Smooth muscle cell (in vitro differentiated cells): Measurements from ENCODE around the gene NPSR1. TPM values are rescaled to one million over a fixed set of nuclear protein-coding genes. Genes with fewer than 3 reads are reported as not detected.

Source experiments
- DNase-seq: peaks from one replicate; lab custom pipeline; 2025; ENCODE audit not compliant: unreplicated experiment; lab: John Stamatoyannopoulos, UW
- H2AFZ ChIP-seq: fragments of 200-600 bp; sonication (generic); 2 replicates; pipeline ENCODE4 v1.6.0; 2016; ENCODE audit warnings: antibody characterized with exemption, low read depth, mild to moderate bottlenecking
- H3F3A ChIP-seq: fragments of 200-600 bp; sonication (generic); 2 replicates; pipeline ENCODE4 v1.6.0; 2017; ENCODE audit warnings: antibody characterized with exemption, low read depth
- H3K27ac ChIP-seq: fragments of 200-600 bp; sonication (generic); 2 replicates; pipeline ENCODE4 v1.5.1; 2016; ENCODE audit warnings: low read depth, mild to moderate bottlenecking
- H3K27me3 ChIP-seq: fragments of 200-600 bp; sonication (generic); 2 replicates; pipeline ENCODE4 v1.6.1; 2016; ENCODE audit warnings: low read depth, mild to moderate bottlenecking
- H3K36me3 ChIP-seq: fragments of 200-600 bp; sonication (generic); 2 replicates; pipeline ENCODE4 v1.5.1; 2016; ENCODE audit warnings: low read depth
- H3K4me1 ChIP-seq: fragments of 200-600 bp; sonication (generic); 2 replicates; pipeline ENCODE4 v1.5.1; 2016; ENCODE audit warnings: low read depth
- H3K4me2 ChIP-seq: fragments of 200-600 bp; sonication (generic); 2 replicates; pipeline ENCODE4 v1.6.0; 2016; ENCODE audit warnings: mild to moderate bottlenecking
- H3K4me3 ChIP-seq: fragments of 200-600 bp; sonication (generic); 2 replicates; pipeline ENCODE4 v1.5.1; 2016; ENCODE audit warnings: mild to moderate bottlenecking
- H3K79me2 ChIP-seq: fragments of 200-600 bp; sonication (generic); 2 replicates; pipeline ENCODE4 v1.6.0; 2016; ENCODE audit warnings: low read depth, mild to moderate bottlenecking
- H3K9ac ChIP-seq: fragments of 200-600 bp; sonication (generic); 2 replicates; pipeline ENCODE4 v1.6.0; 2016; ENCODE audit warnings: low read depth
- H3K9me3 ChIP-seq: fragments of 200-600 bp; sonication (generic); replicated peaks from 2 replicates; pipeline ENCODE4 v1.5.1; 2016; ENCODE audit warnings: low read depth
- H4K20me1 ChIP-seq: fragments of 200-600 bp; sonication (generic); 2 replicates; pipeline ENCODE4 v1.6.0; 2016; ENCODE audit warnings: low read depth
- WGBS: methylation state at CpG from one replicate; pipeline ENCODE4 v1.1.7; 2016; ENCODE audit warnings: low lambda C conversion rate; 5-methylcytosine and 5-hydroxymethylcytosine counted together
- polyA plus RNA-seq: library from polyadenylated mRNA; unstranded; fragments of >200 nt; fragmentation: Nextera tagmentation; extraction: Ambion mirVana; gene quantifications from 2 replicates; pipeline ENCODE4 v1.2.1, GENCODE V29; 2016
- total RNA-seq: library from RNA; depleted of rRNA; stranded (reverse); fragments of >200 nt; gene quantifications from 2 replicates; pipeline ENCODE4 v1.2.3, GENCODE V29; 2014
- TF ChIP-seq, protein P1 (sequence below): fragments of 200-600 bp; sonication (generic); IDR thresholded peaks from 2 replicates; pipeline ENCODE4 v1.5.1; 2017; ENCODE audit warnings: borderline replicate concordance, mild to moderate bottlenecking, antibody characterized with exemption; ENCODE audit not compliant: insufficient read depth, poor library complexity, severe bottlenecking

The NPSR1 gene
- total and polyA plus RNA-seq, 2 experiments from 2014 or later: not detected

DNA sequence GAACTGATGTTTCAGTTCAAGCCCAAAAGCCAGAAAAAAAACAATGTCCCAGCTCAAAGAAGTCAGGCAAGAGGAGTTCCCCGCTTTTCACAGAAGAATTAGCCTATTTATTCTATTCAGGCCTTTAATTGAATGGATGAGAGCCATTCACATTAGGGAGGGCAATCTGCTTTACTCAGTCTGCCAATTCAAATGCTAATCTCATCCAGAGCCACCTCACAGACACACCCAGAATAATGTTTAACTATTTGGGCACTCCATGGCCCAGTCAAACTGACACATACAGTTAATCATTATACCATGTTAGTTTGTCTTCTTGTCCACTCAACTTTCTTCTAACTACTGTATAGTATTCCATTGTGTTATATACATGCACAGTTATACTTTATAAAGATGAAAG, 2.6 kb upstream of the NPSR1 start:
- Histone ChIP-seq H2AFZ (no peak overlapping the region), H3K9me3 (no peaks in the 10 kb centered on the region), H3K27ac (no peak overlapping the region), H3K27me3 (no peaks in the 10 kb centered on the region), H4K20me1 (no peaks in the 10 kb centered on the region), H3K79me2 (no peaks in the 10 kb centered on the region), H3K4me3 (no peak overlapping the region), H3K36me3 (no peaks in the 10 kb centered on the region), H3K9ac (no peak overlapping the region), H3F3A (peaks cover 4% of the 10 kb centered on the region), H3K4me1 (peaks cover 15% of the 10 kb centered on the region), H3K4me2 (no peak overlapping the region)
- no peak for DNase-seq
- TF ChIP-seq, protein P1, sequence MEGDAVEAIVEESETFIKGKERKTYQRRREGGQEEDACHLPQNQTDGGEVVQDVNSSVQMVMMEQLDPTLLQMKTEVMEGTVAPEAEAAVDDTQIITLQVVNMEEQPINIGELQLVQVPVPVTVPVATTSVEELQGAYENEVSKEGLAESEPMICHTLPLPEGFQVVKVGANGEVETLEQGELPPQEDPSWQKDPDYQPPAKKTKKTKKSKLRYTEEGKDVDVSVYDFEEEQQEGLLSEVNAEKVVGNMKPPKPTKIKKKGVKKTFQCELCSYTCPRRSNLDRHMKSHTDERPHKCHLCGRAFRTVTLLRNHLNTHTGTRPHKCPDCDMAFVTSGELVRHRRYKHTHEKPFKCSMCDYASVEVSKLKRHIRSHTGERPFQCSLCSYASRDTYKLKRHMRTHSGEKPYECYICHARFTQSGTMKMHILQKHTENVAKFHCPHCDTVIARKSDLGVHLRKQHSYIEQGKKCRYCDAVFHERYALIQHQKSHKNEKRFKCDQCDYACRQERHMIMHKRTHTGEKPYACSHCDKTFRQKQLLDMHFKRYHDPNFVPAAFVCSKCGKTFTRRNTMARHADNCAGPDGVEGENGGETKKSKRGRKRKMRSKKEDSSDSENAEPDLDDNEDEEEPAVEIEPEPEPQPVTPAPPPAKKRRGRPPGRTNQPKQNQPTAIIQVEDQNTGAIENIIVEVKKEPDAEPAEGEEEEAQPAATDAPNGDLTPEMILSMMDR: no peak
- 100% methylated on average over 1 of the region's 1 CpG for WGBS

DNA sequence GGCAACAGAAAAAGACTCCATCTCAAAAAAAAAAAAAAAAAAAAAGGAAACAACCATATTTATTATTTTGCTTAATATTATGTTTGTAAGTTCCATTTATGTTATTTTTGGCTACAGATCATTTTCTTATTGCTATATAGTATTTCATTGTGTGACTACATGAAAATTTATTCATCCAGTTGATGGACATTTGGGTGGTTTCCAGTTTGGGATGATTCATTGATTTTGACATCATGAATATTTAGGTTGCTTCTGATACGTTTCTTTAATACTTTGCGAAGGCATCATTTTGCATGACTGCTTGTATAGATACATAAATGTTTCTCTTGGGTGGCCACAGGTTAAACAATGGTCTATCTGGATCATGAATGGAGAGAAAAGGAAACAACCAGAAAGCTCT, 2.0 kb upstream of the NPSR1 start:
- H3K79me2 ChIP-seq: no peaks in the 10 kb centered on the region
- no peaks in the 10 kb centered on the region for H3K9me3 ChIP-seq
- TF ChIP-seq, protein P1: no peak
- H3K27ac ChIP-seq: no peak overlapping the region
- no peak for DNase-seq
- 95% methylated on average over 2 of the region's 2 CpGs for WGBS
- no peak overlapping the region for H3K9ac ChIP-seq
- H3K4me2 ChIP-seq: no peak overlapping the region
- H3K36me3 ChIP-seq: no peaks in the 10 kb centered on the region
- H2AFZ ChIP-seq: no peak overlapping the region
- peaks cover 4% of the 10 kb centered on the region for H3F3A ChIP-seq
- no peaks in the 10 kb centered on the region for H3K27me3 ChIP-seq
- no peaks in the 10 kb centered on the region for H4K20me1 ChIP-seq
- no peak overlapping the region for H3K4me3 ChIP-seq
- H3K4me1 ChIP-seq: peaks cover 17% of the 10 kb centered on the region

DNA sequence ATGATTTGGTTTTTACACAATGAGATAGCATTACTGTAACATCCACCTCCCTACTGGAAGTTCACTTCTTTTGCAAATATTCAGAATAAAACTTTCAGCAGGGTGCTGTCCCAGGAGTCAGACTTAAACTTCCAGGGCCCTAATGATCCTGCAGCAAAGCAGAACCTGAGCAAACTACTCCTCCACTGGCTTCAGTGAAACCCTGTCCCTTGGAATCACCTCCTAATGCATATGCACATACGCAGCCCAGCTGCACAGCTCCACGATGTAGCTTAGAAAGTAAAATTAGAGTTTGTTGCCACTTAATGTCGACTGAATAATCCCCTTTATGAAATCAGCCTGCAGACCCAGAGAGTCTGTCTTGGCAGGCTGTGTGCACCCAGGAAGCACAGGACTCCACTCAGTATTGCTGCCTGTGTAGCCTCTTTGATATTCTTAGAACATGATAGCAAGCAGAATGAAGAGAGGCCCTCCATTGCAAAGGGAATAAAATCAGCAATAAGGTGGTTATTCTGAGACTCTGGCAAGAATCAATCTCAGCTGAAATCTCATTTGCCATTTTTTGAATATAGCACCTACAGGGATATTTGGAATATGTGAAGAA, 1.6 kb downstream of the NPSR1 start:
- Histone ChIP-seq H3K79me2 (no peaks in the 10 kb centered on the region), H3K27ac (no peak overlapping the region), H4K20me1 (no peaks in the 10 kb centered on the region), H3F3A (no peaks in the 10 kb centered on the region), H3K9ac (no peak overlapping the region), H3K27me3 (no peaks in the 10 kb centered on the region), H3K4me1 (peaks cover 7% of the 10 kb centered on the region), H3K4me2 (peak overlapping the region; percentile 30), H3K36me3 (no peaks in the 10 kb centered on the region), H3K4me3 (no peak overlapping the region), H3K9me3 (no peaks in the 10 kb centered on the region), H2AFZ (no peak overlapping the region)
- TF ChIP-seq, protein P1: no peak
- WGBS: 31% methylated on average over 3 of the region's 3 CpGs
- DNase-seq: no peak

DNA sequence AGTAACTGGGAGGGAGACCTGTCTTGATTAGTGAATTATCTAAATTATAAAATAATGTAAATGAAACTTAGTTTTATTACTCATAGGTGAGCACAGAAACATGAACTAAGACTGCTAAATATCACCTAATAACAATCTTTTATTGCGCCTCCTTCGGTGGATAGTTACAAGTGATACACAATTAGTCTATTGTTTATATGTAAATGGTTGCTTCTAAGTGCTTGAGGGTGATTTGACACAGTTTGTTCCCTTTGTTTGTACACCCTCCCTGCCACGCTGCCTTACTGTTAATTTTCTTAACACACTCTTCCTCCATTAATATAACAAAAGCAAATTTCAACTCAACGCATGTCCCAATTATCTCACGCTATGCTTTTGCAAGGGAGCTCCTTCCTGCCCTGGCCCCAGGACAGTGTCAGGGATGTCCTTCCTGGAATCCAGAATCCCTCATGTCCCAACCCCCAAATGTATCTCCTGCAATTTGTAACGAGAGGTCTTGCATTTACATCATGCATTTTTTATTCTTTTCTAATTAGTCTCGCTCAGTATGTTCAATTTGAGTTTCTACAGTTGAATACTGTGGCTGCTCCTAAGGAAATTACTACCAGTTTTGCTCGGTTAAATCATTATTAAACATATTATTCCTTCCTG, 4.2 kb downstream of the NPSR1 start:
- Histone ChIP-seq H3K4me2 (no peak overlapping the region), H4K20me1 (no peaks in the 10 kb centered on the region), H3K27me3 (no peaks in the 10 kb centered on the region), H2AFZ (no peak overlapping the region), H3K4me1 (peaks cover 7% of the 10 kb centered on the region), H3K4me3 (no peak overlapping the region), H3K36me3 (no peaks in the 10 kb centered on the region), H3K79me2 (no peaks in the 10 kb centered on the region), H3K27ac (no peak overlapping the region), H3K9me3 (no peaks in the 10 kb centered on the region), H3K9ac (no peak overlapping the region), H3F3A (no peaks in the 10 kb centered on the region)
- TF ChIP-seq, protein P1: no peak
- no peak for DNase-seq
- 75% methylated on average over 8 of the region's 8 CpGs for WGBS
